MCF 10A (cell line): ENCODE results near the gene TMIGD2. TPM values are rescaled to one million over a fixed set of nuclear protein-coding genes. Genes with fewer than 3 reads are reported as not detected.
A peak's percentile ranks its signal among the peaks of the same experiment; 100 is the strongest.

Experiments used
- BruUV-seq: library from RNA; stranded (reverse); fragments of 400-500 nt; replicated peaks from 2 replicates; lab custom pipeline; 2021; lab: Mats Ljungman, UMichigan
- CTCF ChIA-PET: fragments of 300-600 bp; sonication (Branson Sonifier 250); formaldehyde crosslinking; extraction: SDS; loops from one replicate; lab custom pipeline; 2021; ENCODE audit warnings: antibody characterized with exemption, inconsistent platforms; lab: Yijun Ruan, JAX
- POLR2A ChIA-PET: fragments of 300-600, 350-650 bp; sonication (Branson Sonifier 250); formaldehyde crosslinking; extraction: SDS; loops from one replicate; lab custom pipeline; 2020; ENCODE audit warnings: antibody characterized with exemption, inconsistent platforms; lab: Yijun Ruan, JAX
- DNase-seq: peaks from one replicate; pipeline ENCODE4 v3.0.0-alpha.2; 2018; ENCODE audit not compliant: unreplicated experiment
- H3K27ac Mint-ChIP-seq: one replicate; pipeline ENCODE4 v1.8.0; 2022; ENCODE audit warnings: mild to moderate bottlenecking, low read depth, mixed read lengths; ENCODE audit not compliant: unreplicated experiment
- H3K27me3 Mint-ChIP-seq: one replicate; pipeline ENCODE4 v1.8.0; 2022; ENCODE audit warnings: mixed read lengths; ENCODE audit not compliant: insufficient read depth, unreplicated experiment
- H3K36me3 Mint-ChIP-seq: one replicate; pipeline ENCODE4 v1.8.0; 2022; ENCODE audit warnings: mild to moderate bottlenecking, moderate library complexity, mixed read lengths; ENCODE audit not compliant: insufficient read depth, unreplicated experiment
- H3K4me1 Mint-ChIP-seq: one replicate; pipeline ENCODE4 v1.8.0; 2022; ENCODE audit warnings: mixed read lengths; ENCODE audit not compliant: insufficient read depth, unreplicated experiment
- H3K4me3 Mint-ChIP-seq: one replicate; pipeline ENCODE4 v1.8.0; 2022; ENCODE audit warnings: mild to moderate bottlenecking, moderate library complexity, mixed read lengths; ENCODE audit not compliant: unreplicated experiment
- H3K9me3 Mint-ChIP-seq: one replicate; pipeline ENCODE4 v1.8.0; 2022; ENCODE audit warnings: mixed read lengths; ENCODE audit not compliant: unreplicated experiment
- CTCF ChIP-seq: fragments of 200-600 bp; IDR thresholded peaks from one replicate; pipeline ENCODE4 v1.8.0; 2022; ENCODE audit warnings: antibody characterized with exemption, mild to moderate bottlenecking; ENCODE audit not compliant: unreplicated experiment
- intact Hi-C: fragments of 100-400 bp; cut with micrococcal nuclease; formaldehyde crosslinking; loops from 2 replicates; pipeline ENCODE4 v1.14.1; 2022
- total RNA-seq: library from RNA; stranded (reverse); gene quantifications from 2 replicates; pipeline ENCODE4 v1.2.3, GENCODE V29; 2022

TMIGD2 gene
- total RNA-seq, 1 experiment from 2014 or later = not detected

GRCh38 chr19:4338441-4339355 is 36.5 kb upstream of the TMIGD2 start, which contains the start of gene STAP2:
Gene STAP2 (minus strand): TSS chr19:4338827. CDS start chr19:4338753, 74 bp downstream.
- peak within 1 kb of the TSS; percentile 82 for H3K4me3 Mint-ChIP-seq
- H3K4me1 Mint-ChIP-seq = peaks cover 10% of the 10 kb centered on the region
- DNase-seq = peak; percentile 52
- no TSS peak for BruUV-seq
- peaks cover 15% of the 10 kb centered on the region for H3K9me3 Mint-ChIP-seq
- no peaks in the 10 kb centered on the region for H3K27me3 Mint-ChIP-seq
- intact Hi-C loops = no loop called here
- peaks cover 15% of the 10 kb centered on the region for H3K36me3 Mint-ChIP-seq
- ChIA-PET POLR2A (interaction anchor here (0.5 to 1.5 kb wide), 14 partner anchors 19 to 403 kb away, joined by 3 to 6 read pairs (median 3); partner anchors contain the start of genes CHAF1A, PIAS4 and YJU2), CTCF (interaction anchor here (0.6 to 3.1 kb wide), 6 partner anchors 14 to 72 kb away, joined by 3 to 20 read pairs (median 3); no protein-coding TSS in a partner anchor)
- H3K27ac Mint-ChIP-seq = peak within 1 kb of the TSS; percentile 82
- no peak for TF ChIP-seq CTCF

- Mint-ChIP-seq H3K27me3 (no peaks in the 10 kb centered on the region), H3K27ac (peak overlapping the region; percentile 82), H3K36me3 (peaks cover 15% of the 10 kb centered on the region), H3K4me1 (peaks cover 10% of the 10 kb centered on the region), H3K9me3 (peaks cover 15% of the 10 kb centered on the region), H3K4me3 (peak overlapping the region; percentile 82)
- POLR2A ChIA-PET = interaction anchor here (0.5 to 1.5 kb wide), 14 partner anchors 18 to 369 kb away, joined by 3 to 6 read pairs (median 4); partner anchors contain the start of genes CHAF1A, PIAS4 and YJU2
- no peak for TF ChIP-seq CTCF
- intact Hi-C loops = no loop called here
- no peak for DNase-seq
- TSS peak; percentile 40 for BruUV-seq
- CTCF ChIA-PET = interaction anchor here (0.6 to 3.1 kb wide), 8 partner anchors 15 to 718 kb away, joined by 3 to 20 read pairs (median 4); partner anchors contain the start of gene SH3GL1
Observed at GRCh38 chr19:4337906-4338440, 35.8 kb upstream of the TMIGD2 start.

- CTCF ChIA-PET = no interaction called here
- Mint-ChIP-seq H3K27ac (no peak overlapping the region), H3K4me1 (peaks cover 10% of the 10 kb centered on the region), H3K27me3 (no peaks in the 10 kb centered on the region), H3K36me3 (peaks cover 11% of the 10 kb centered on the region), H3K9me3 (peaks cover 15% of the 10 kb centered on the region), H3K4me3 (no peak overlapping the region)
- no peak for TF ChIP-seq CTCF
- intact Hi-C loops = no loop called here
- no peak for DNase-seq
- BruUV-seq = no TSS peak
- POLR2A ChIA-PET = no interaction called here
Observed at GRCh38 chr19:4334929-4335570, 32.9 kb upstream of the TMIGD2 start.
